IMR-90 (cell line): Measurements from ENCODE around the gene RPL37. TPM values are rescaled to one million over a fixed set of nuclear protein-coding genes. Genes with fewer than 3 reads are reported as not detected.

ENCODE experiments used
- ATAC-seq: fragments of 200-7000 bp; cut with Tn5 transposase; 2 replicates; pipeline ENCODE4 v1.9.1; 2020; ENCODE audit warnings: low read depth, mild to moderate bottlenecking, moderate library complexity
- BruUV-seq: library from RNA; stranded (reverse); fragments of 400-500 nt; replicated peaks from 2 replicates; lab custom pipeline; 2021; lab: Mats Ljungman, UMichigan
- CTCF ChIA-PET: fragments of 300-600 bp; formaldehyde crosslinking; extraction: SDS; loops from one replicate; lab custom pipeline; 2021; ENCODE audit warnings: antibody characterized with exemption; lab: Yijun Ruan, JAX
- POLR2A ChIA-PET: fragments of 300-600 bp; sonication (Branson Sonifier 250); formaldehyde crosslinking; loops from one replicate; lab custom pipeline; 2022; ENCODE audit warnings: antibody characterized with exemption; ENCODE audit not compliant: unreplicated experiment; lab: Charles Lee
- DNase-seq: peaks from one replicate; pipeline ENCODE4 v3.0.0; 2013
- H2AFZ ChIP-seq: replicated peaks from 2 replicates; pipeline ENCODE3; 2013; ENCODE audit warnings: low read length, mild to moderate bottlenecking; ENCODE audit not compliant: poor library complexity
- H2AK5ac ChIP-seq: 2 replicates; pipeline ENCODE4 v1.6.1; 2013; ENCODE audit warnings: low read depth, low read length, inconsistent platforms
- H2AK9ac ChIP-seq: replicated peaks from 2 replicates; pipeline ENCODE3; 2013; ENCODE audit warnings: mild to moderate bottlenecking, low read depth, low read length, moderate library complexity; ENCODE audit not compliant: poor library complexity
- H2BK120ac ChIP-seq: 2 replicates; pipeline ENCODE4 v1.6.1; 2013; ENCODE audit warnings: low read depth, low read length, inconsistent platforms
- H2BK15ac ChIP-seq: 3 replicates; pipeline ENCODE4 v1.6.1; 2013; ENCODE audit warnings: low read depth, low read length, inconsistent platforms
- H2BK20ac ChIP-seq: 2 replicates; pipeline ENCODE4 v1.6.1; 2013; ENCODE audit warnings: low read depth, mild to moderate bottlenecking, inconsistent platforms, low read length, moderate library complexity
- H2BK5ac ChIP-seq: 2 replicates; pipeline ENCODE4 v1.6.1; 2013; ENCODE audit warnings: mild to moderate bottlenecking, low read depth, low read length, inconsistent platforms; ENCODE audit not compliant: poor library complexity, severe bottlenecking
- H3K14ac ChIP-seq: replicated peaks from 2 replicates; pipeline ENCODE4 v1.6.1; 2013; ENCODE audit warnings: low read depth, low read length, inconsistent platforms
- H3K18ac ChIP-seq: 2 replicates; pipeline ENCODE4 v1.6.1; 2013; ENCODE audit warnings: low read depth, low read length, control low read depth
- H3K23ac ChIP-seq: 2 replicates; pipeline ENCODE4 v1.6.1; 2013; ENCODE audit warnings: low read depth, low read length, inconsistent platforms
- H3K27ac ChIP-seq: 2 replicates; pipeline ENCODE4 v1.5.1; 2013; ENCODE audit warnings: mild to moderate bottlenecking, control low read depth, low read length; ENCODE audit not compliant: insufficient read depth
- H3K27me3 ChIP-seq: 2 replicates; pipeline ENCODE4 v1.6.1; 2013; ENCODE audit warnings: low read length; ENCODE audit not compliant: control insufficient read depth, insufficient read depth
- H3K36me3 ChIP-seq: 2 replicates; pipeline ENCODE4 v1.6.1; 2013; ENCODE audit warnings: low read length, mixed read lengths; ENCODE audit not compliant: control insufficient read depth, insufficient read depth
- H3K4ac ChIP-seq: 2 replicates; pipeline ENCODE4 v1.6.1; 2013; ENCODE audit warnings: low read depth, low read length, inconsistent platforms
- H3K4me1 ChIP-seq: 2 replicates; pipeline ENCODE4 v1.6.1; 2013; ENCODE audit warnings: low read length, mixed read lengths; ENCODE audit not compliant: control insufficient read depth, insufficient read depth
- H3K4me2 ChIP-seq: 2 replicates; pipeline ENCODE4 v1.6.1; 2013; ENCODE audit warnings: low read depth, mild to moderate bottlenecking, control low read depth, low read length, moderate library complexity
- H3K4me3 ChIP-seq: 2 replicates; pipeline ENCODE4 v1.5.1; 2013; ENCODE audit warnings: low read depth, mild to moderate bottlenecking, control low read depth, low read length, moderate library complexity; ENCODE audit not compliant: insufficient read depth
- H3K56ac ChIP-seq: 2 replicates; pipeline ENCODE4 v1.6.1; 2013; ENCODE audit warnings: low read length, inconsistent platforms; ENCODE audit not compliant: insufficient read depth; ENCODE audit errors: extremely low read depth
- H3K79me1 ChIP-seq, 2 experiments: 2 replicates each; pipeline ENCODE4 v1.6.1; 2013; ENCODE audit warnings: low read length in 2 of 2, inconsistent platforms in 1 of 2, low read depth in 1 of 2
- H3K9ac ChIP-seq: 2 replicates; pipeline ENCODE4 v1.6.1; 2013; ENCODE audit warnings: low read depth, low read length, control low read depth
- H3K9me1 ChIP-seq: 2 replicates; pipeline ENCODE4 v1.6.1; 2013; ENCODE audit warnings: low read length, inconsistent platforms; ENCODE audit not compliant: insufficient read depth
- H3K9me3 ChIP-seq: 2 replicates; pipeline ENCODE4 v1.6.1; 2013; ENCODE audit warnings: low read length; ENCODE audit not compliant: control insufficient read depth, insufficient read depth
- H4K20me1 ChIP-seq: 2 replicates; pipeline ENCODE4 v1.6.1; 2013; ENCODE audit warnings: low read length, inconsistent platforms; ENCODE audit not compliant: insufficient read depth
- H4K5ac ChIP-seq: 2 replicates; pipeline ENCODE4 v1.6.1; 2013; ENCODE audit warnings: mild to moderate bottlenecking, low read depth, low read length, control low read depth
- H4K8ac ChIP-seq, 2 experiments: 2 replicates each; pipeline ENCODE4 v1.6.1; 2013; ENCODE audit warnings: low read depth in 2 of 2, low read length in 2 of 2, control low read depth in 1 of 2, inconsistent platforms in 1 of 2
- H4K91ac ChIP-seq: 2 replicates; pipeline ENCODE4 v1.6.1; 2013; ENCODE audit warnings: low read depth, low read length, inconsistent platforms; ENCODE audit not compliant: insufficient read depth
- BHLHE40 ChIP-seq: fragments of 150-350 bp; IDR thresholded peaks from 2 replicates; pipeline ENCODE4 v1.6.1; 2016; ENCODE audit warnings: mild to moderate bottlenecking, low read depth, low read length
- CEBPB ChIP-seq: IDR thresholded peaks from 2 replicates; pipeline ENCODE4 v1.6.1; 2012; ENCODE audit warnings: low read depth, low read length, improper control_type of control experiment
- CHD1 ChIP-seq: IDR thresholded peaks from 2 replicates; pipeline ENCODE4 v1.6.1; 2012; ENCODE audit warnings: low read depth, low read length, improper control_type of control experiment
- FOS ChIP-seq: fragments of 150-350 bp; IDR thresholded peaks from 2 replicates; pipeline ENCODE4 v1.6.1; 2016; ENCODE audit warnings: low read depth, low read length
- MAFK ChIP-seq: IDR thresholded peaks from 2 replicates; pipeline ENCODE4 v1.6.1; 2012; ENCODE audit warnings: low read depth, low read length, improper control_type of control experiment
- MXI1 ChIP-seq: IDR thresholded peaks from 2 replicates; pipeline ENCODE4 v1.6.1; 2012; ENCODE audit warnings: low read depth, mild to moderate bottlenecking, low read length, moderate library complexity, borderline replicate concordance
- NFE2L2 ChIP-seq: fragments of 150-350 bp; IDR thresholded peaks from 2 replicates; pipeline ENCODE4 v1.6.1; 2016; ENCODE audit warnings: low read depth, mild to moderate bottlenecking, low read length
- RFX5 ChIP-seq: IDR thresholded peaks from 2 replicates; pipeline ENCODE4 v1.8.0; 2012; ENCODE audit warnings: low read depth, mild to moderate bottlenecking, low read length, moderate library complexity
- SMC3 ChIP-seq: fragments of 150-350 bp; IDR thresholded peaks from 2 replicates; pipeline ENCODE4 v1.6.1; 2016; ENCODE audit warnings: low read depth, mild to moderate bottlenecking, antibody characterized with exemption, low read length, moderate library complexity
- WGBS, 2 experiments: methylation state at CpG; one replicate each; pipeline versions ENCODE4 v1.1.5 to v1.1.7; 2013; ENCODE audit warnings: missing lambda C conversion rate in 2 of 2; ENCODE audit not compliant: insufficient read length in 1 of 2; ENCODE audit errors: extremely low coverage in 2 of 2; 5-methylcytosine and 5-hydroxymethylcytosine counted together
- dilution Hi-C: fragments of 300-500 bp; cut with HindIII; formaldehyde crosslinking; loops from one replicate; pipeline ENCODE4 v1.14.3; 2018; ENCODE audit warnings: low sequenced_read_pairs; ENCODE audit not compliant: unreplicated experiment
- in situ Hi-C: fragments of 300-500 bp; cut with MboI; formaldehyde crosslinking; loops from 3 replicates; pipeline ENCODE4 v1.14.3; 2019; ENCODE audit warnings: low sequenced_read_pairs, inconsistent platforms, mixed read lengths
- intact Hi-C: fragments of 100-400 bp; cut with micrococcal nuclease; formaldehyde crosslinking; loops from 2 replicates; pipeline ENCODE4 v1.10.0; 2022
- polyA plus RNA-seq, 3 experiments: library from polyadenylated mRNA; depleted of rRNA; stranded (reverse); fragments of >200 nt; gene quantifications; 2 replicates each; pipeline ENCODE4 v1.2.3, GENCODE V29; 2012; ENCODE audit warnings: low replicate concordance in 1 of 3
- total RNA-seq: library from RNA; depleted of rRNA; stranded (reverse); fragments of >200 nt; gene quantifications from 2 replicates; pipeline ENCODE4 v1.2.3, GENCODE V29; 2012
- TF ChIP-seq, protein P1 (sequence below): fragments of 150-350 bp; IDR thresholded peaks from 2 replicates; pipeline ENCODE4 v1.6.1; 2016; ENCODE audit warnings: low read depth, mild to moderate bottlenecking, low read length, moderate library complexity, borderline replicate concordance
- TF ChIP-seq, protein P2 (sequence below): conservative IDR thresholded peaks from 2 replicates; pipeline ENCODE4 v1.5.1; 2012; ENCODE audit warnings: mild to moderate bottlenecking, low read depth, low read length, improper control_type of control experiment
- TF ChIP-seq, protein P3 (sequence below): fragments of 150-350 bp; IDR thresholded peaks from 2 replicates; pipeline ENCODE4 v1.6.1; 2017; ENCODE audit warnings: mild to moderate bottlenecking, antibody characterized with exemption, low read length, low read depth

RPL37 gene
- total and polyA plus RNA-seq, 2 of the 4 experiments (the other 2 are of a cell fraction) = 35.3 to 294 TPM

DNA sequence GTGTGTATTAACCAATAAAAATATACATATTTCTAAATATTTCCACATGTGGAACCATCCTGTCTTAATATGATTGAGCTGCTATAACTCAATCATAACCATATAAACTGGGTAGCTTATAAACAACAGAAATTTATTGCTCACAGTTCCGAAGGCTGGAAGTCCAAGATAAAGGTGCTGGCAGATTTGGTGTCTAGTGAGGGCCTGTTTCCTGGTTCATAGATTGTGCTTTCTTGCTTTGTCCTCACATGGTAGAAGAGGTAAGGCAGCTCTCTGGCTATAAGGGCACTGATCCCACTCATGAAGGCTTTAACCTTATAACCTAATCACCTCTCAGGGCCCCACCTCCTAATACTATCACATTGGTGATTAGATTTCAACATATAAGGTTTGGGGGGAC lies 22.9 kb downstream of the RPL37 start:
- no peak overlapping the region for H3K23ac ChIP-seq
- H2AK9ac ChIP-seq = no peak overlapping the region
- H4K5ac ChIP-seq = no peak overlapping the region
- H3K27me3 ChIP-seq = no peaks in the 10 kb centered on the region
- H3K9me1 ChIP-seq = no peaks in the 10 kb centered on the region
- intact Hi-C loops (no loop called here), dilution Hi-C loops (no loop called here), in situ Hi-C loops (no loop called here)
- no peak overlapping the region for H3K4me3 ChIP-seq
- ChIA-PET CTCF (no interaction called here), POLR2A (no interaction called here)
- no peak overlapping the region for H3K4ac ChIP-seq
- no peak overlapping the region for H3K18ac ChIP-seq
- H3K9ac ChIP-seq = no peak overlapping the region
- DNase-seq (no peak), ATAC-seq (no peak)
- no peak overlapping the region for H4K91ac ChIP-seq
- no peak overlapping the region for H2BK15ac ChIP-seq
- no peak overlapping the region for H2BK120ac ChIP-seq
- no TSS peak for BruUV-seq
- no peak overlapping the region for H3K14ac ChIP-seq
- no peaks in the 10 kb centered on the region; a peak in 1 of 4 replicates for H3K79me1 ChIP-seq
- WGBS, 2 experiments = no CpG with 5 or more reads among the region's 1 CpG
- peaks cover 3% of the 10 kb centered on the region for H3K4me1 ChIP-seq
- no peak overlapping the region for H2BK5ac ChIP-seq
- no peaks in the 10 kb centered on the region for H3K36me3 ChIP-seq
- no peaks in the 10 kb centered on the region for H4K20me1 ChIP-seq
- no peak overlapping the region for H4K8ac ChIP-seq
- H3K56ac ChIP-seq = no peak overlapping the region
- no peak overlapping the region for H3K27ac ChIP-seq
- no peak overlapping the region for H2AK5ac ChIP-seq
- no peak overlapping the region for H3K4me2 ChIP-seq
- no peak overlapping the region for H2BK20ac ChIP-seq
- no peaks in the 10 kb centered on the region for H3K9me3 ChIP-seq
- H2AFZ ChIP-seq = no peak overlapping the region
- no peak for TF ChIP-seq FOS
- no peak for TF ChIP-seq SMC3
- TF ChIP-seq MXI1 = no peak
- no peak for TF ChIP-seq BHLHE40
- TF ChIP-seq, protein P1, sequence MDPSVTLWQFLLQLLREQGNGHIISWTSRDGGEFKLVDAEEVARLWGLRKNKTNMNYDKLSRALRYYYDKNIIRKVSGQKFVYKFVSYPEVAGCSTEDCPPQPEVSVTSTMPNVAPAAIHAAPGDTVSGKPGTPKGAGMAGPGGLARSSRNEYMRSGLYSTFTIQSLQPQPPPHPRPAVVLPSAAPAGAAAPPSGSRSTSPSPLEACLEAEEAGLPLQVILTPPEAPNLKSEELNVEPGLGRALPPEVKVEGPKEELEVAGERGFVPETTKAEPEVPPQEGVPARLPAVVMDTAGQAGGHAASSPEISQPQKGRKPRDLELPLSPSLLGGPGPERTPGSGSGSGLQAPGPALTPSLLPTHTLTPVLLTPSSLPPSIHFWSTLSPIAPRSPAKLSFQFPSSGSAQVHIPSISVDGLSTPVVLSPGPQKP = no peak
- no peak for TF ChIP-seq CEBPB
- no peak for TF ChIP-seq CHD1
- TF ChIP-seq, protein P2, sequence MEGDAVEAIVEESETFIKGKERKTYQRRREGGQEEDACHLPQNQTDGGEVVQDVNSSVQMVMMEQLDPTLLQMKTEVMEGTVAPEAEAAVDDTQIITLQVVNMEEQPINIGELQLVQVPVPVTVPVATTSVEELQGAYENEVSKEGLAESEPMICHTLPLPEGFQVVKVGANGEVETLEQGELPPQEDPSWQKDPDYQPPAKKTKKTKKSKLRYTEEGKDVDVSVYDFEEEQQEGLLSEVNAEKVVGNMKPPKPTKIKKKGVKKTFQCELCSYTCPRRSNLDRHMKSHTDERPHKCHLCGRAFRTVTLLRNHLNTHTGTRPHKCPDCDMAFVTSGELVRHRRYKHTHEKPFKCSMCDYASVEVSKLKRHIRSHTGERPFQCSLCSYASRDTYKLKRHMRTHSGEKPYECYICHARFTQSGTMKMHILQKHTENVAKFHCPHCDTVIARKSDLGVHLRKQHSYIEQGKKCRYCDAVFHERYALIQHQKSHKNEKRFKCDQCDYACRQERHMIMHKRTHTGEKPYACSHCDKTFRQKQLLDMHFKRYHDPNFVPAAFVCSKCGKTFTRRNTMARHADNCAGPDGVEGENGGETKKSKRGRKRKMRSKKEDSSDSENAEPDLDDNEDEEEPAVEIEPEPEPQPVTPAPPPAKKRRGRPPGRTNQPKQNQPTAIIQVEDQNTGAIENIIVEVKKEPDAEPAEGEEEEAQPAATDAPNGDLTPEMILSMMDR = no peak
- TF ChIP-seq, protein P3, sequence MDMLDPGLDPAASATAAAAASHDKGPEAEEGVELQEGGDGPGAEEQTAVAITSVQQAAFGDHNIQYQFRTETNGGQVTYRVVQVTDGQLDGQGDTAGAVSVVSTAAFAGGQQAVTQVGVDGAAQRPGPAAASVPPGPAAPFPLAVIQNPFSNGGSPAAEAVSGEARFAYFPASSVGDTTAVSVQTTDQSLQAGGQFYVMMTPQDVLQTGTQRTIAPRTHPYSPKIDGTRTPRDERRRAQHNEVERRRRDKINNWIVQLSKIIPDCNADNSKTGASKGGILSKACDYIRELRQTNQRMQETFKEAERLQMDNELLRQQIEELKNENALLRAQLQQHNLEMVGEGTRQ = no peak
- no peak for TF ChIP-seq NFE2L2
- TF ChIP-seq MAFK = no peak
- no peak for TF ChIP-seq RFX5
